PFSK-1 (cell line): ENCODE results near the gene POLA2.

Experiments
- FOXP2 ChIP-seq: optimal IDR thresholded peaks from 2 replicates; pipeline ENCODE3; 2011; ENCODE audit warnings: borderline replicate concordance, control low read depth, inconsistent platforms; ENCODE audit not compliant: insufficient read depth; ENCODE audit errors: extremely low read length, extremely low read depth
- POLR2AphosphoS5 ChIP-seq: IDR thresholded peaks from 2 replicates; pipeline ENCODE4 v1.6.1; 2012; ENCODE audit warnings: low read depth, mild to moderate bottlenecking, control low read depth, low read length, moderate library complexity
- TAF1 ChIP-seq: IDR thresholded peaks from 2 replicates; pipeline ENCODE4 v1.6.1; 2012; ENCODE audit warnings: low read length, control low read depth, borderline replicate concordance; ENCODE audit not compliant: insufficient read depth
- TF ChIP-seq, protein P1 (sequence below), 2 experiments: IDR thresholded peaks; 2 replicates each; pipeline versions ENCODE4 v1.6.1 to v1.8.0; 2011 to 2012; ENCODE audit warnings: low read depth in 2 of 2, low read length in 2 of 2, control low read depth in 1 of 2, inconsistent platforms in 1 of 2, mild to moderate bottlenecking in 1 of 2, moderate library complexity in 1 of 2; ENCODE audit not compliant: insufficient read depth in 1 of 2

DNA sequence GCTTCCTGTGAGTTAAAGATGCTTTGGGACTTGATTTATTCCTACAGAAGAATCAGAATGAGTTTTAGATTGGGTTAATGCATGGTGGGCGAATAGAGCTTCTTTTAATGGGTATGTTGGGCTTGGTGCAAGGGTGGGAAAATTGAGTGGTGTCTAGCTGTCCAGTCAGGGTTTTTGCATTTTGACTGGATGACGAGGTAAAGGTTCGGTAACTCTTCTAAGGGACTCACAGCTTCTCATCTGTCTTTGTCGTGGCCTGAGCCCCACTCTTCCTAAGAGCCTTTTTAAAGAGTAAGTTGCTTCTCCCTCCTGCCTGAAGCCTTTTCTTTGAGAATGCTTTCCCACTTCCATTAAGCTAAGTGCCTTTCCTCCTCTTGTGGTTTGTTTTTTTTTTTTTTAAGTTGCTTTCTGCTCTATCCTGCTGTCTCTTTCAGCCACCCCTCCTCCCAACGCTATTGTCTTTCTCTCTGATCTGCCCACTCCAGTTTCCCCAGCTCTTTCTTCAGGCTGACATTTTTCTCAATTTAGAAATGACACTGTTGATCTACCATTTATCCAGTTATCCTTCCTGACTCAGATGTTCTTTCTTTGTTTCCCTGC lies 73.0 kb downstream of the POLA2 start:
- TF ChIP-seq, protein P1, sequence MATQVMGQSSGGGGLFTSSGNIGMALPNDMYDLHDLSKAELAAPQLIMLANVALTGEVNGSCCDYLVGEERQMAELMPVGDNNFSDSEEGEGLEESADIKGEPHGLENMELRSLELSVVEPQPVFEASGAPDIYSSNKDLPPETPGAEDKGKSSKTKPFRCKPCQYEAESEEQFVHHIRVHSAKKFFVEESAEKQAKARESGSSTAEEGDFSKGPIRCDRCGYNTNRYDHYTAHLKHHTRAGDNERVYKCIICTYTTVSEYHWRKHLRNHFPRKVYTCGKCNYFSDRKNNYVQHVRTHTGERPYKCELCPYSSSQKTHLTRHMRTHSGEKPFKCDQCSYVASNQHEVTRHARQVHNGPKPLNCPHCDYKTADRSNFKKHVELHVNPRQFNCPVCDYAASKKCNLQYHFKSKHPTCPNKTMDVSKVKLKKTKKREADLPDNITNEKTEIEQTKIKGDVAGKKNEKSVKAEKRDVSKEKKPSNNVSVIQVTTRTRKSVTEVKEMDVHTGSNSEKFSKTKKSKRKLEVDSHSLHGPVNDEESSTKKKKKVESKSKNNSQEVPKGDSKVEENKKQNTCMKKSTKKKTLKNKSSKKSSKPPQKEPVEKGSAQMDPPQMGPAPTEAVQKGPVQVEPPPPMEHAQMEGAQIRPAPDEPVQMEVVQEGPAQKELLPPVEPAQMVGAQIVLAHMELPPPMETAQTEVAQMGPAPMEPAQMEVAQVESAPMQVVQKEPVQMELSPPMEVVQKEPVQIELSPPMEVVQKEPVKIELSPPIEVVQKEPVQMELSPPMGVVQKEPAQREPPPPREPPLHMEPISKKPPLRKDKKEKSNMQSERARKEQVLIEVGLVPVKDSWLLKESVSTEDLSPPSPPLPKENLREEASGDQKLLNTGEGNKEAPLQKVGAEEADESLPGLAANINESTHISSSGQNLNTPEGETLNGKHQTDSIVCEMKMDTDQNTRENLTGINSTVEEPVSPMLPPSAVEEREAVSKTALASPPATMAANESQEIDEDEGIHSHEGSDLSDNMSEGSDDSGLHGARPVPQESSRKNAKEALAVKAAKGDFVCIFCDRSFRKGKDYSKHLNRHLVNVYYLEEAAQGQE (IDR thresholded peaks at IDR 0.05; ENCODE audit: insufficient read depth in 1 of 2, low read depth in 2 of 2, low read length in 2 of 2) = no peak
- no peak for TF ChIP-seq TAF1
- TF ChIP-seq POLR2AphosphoS5 = no peak
- TF ChIP-seq FOXP2 = no peak
